HUES48 (cell line): Measurements from ENCODE around the gene ZNF699.
"Not testable (repeated sequence)": the region's sequence is repeated elsewhere in the genome, so short reads cannot be mapped to it uniquely, and the experiment has no call there.

ENCODE experiments used
- H3K27ac ChIP-seq: one replicate; pipeline ENCODE4 v1.7.0; 2013; ENCODE audit warnings: low read depth, low read length, inconsistent platforms
- H3K27me3 ChIP-seq: 2 replicates; pipeline ENCODE4 v1.6.1; 2013; ENCODE audit warnings: mild to moderate bottlenecking, low read length; ENCODE audit not compliant: control insufficient read depth, insufficient read depth
- H3K36me3 ChIP-seq: 2 replicates; pipeline ENCODE4 v1.6.1; 2013; ENCODE audit warnings: low read length; ENCODE audit not compliant: control insufficient read depth, insufficient read depth
- H3K4me1 ChIP-seq: 2 replicates; pipeline ENCODE4 v1.6.1; 2013; ENCODE audit warnings: mild to moderate bottlenecking, low read length; ENCODE audit not compliant: control insufficient read depth, insufficient read depth
- H3K4me3 ChIP-seq: 2 replicates; pipeline ENCODE4 v1.5.1; 2013; ENCODE audit warnings: mild to moderate bottlenecking, low read depth, low read length
- H3K9ac ChIP-seq: 2 replicates; pipeline ENCODE4 v1.6.1; 2013; ENCODE audit warnings: mild to moderate bottlenecking, low read depth, low read length, moderate library complexity
- H3K9me3 ChIP-seq: 2 replicates; pipeline ENCODE4 v1.6.1; 2013; ENCODE audit warnings: low read length; ENCODE audit not compliant: control insufficient read depth, insufficient read depth

The ZNF699 gene

GRCh38 chr19:9283485-9283884 is 26.2 kb downstream of the ZNF699 start:
- not testable (repeated sequence) for H3K9ac ChIP-seq, H3K27ac ChIP-seq, H3K27me3 ChIP-seq, H3K36me3 ChIP-seq, H3K4me3 ChIP-seq, H3K4me1 ChIP-seq
- H3K9me3 ChIP-seq, result peaks cover 78% of the 10 kb centered on the region

GRCh38 chr19:9251236-9251635 is 58.4 kb downstream of the ZNF699 start:
- Histone ChIP-seq H3K9me3 (peaks cover 78% of the 10 kb centered on the region), H3K4me3 (no peak overlapping the region), H3K4me1 (no peaks in the 10 kb centered on the region), H3K27ac (no peak overlapping the region), H3K9ac (no peak overlapping the region), H3K36me3 (no peaks in the 10 kb centered on the region), H3K27me3 (no peaks in the 10 kb centered on the region)

GRCh38 chr19:9250630-9251029 is 59.0 kb downstream of the ZNF699 start, which contains the start of gene OR7E24:
TSS of gene OR7E24 (plus strand) at chr19:9250930. CDS start at chr19:9251044, 114 bp downstream.
- Histone ChIP-seq H3K27me3 (no peaks in the 10 kb centered on the region), H3K36me3 (no peaks in the 10 kb centered on the region), H3K27ac (no peak within 1 kb of the TSS), H3K4me1 (no peaks in the 10 kb centered on the region), H3K4me3 (no peak within 1 kb of the TSS), H3K9ac (no peak within 1 kb of the TSS), H3K9me3 (peaks cover 73% of the 10 kb centered on the region)
